GF-D8 (cell line): Measurements from ENCODE around the gene TPSAB1.
"Not testable (repeated sequence)": the region's sequence is repeated elsewhere in the genome, so short reads cannot be mapped to it uniquely, and the experiment has no call there.

Experiments
- DNase-seq: peaks from one replicate; lab custom pipeline; 2025; lab: John Stamatoyannopoulos, UW

Gene TPSAB1

DNA sequence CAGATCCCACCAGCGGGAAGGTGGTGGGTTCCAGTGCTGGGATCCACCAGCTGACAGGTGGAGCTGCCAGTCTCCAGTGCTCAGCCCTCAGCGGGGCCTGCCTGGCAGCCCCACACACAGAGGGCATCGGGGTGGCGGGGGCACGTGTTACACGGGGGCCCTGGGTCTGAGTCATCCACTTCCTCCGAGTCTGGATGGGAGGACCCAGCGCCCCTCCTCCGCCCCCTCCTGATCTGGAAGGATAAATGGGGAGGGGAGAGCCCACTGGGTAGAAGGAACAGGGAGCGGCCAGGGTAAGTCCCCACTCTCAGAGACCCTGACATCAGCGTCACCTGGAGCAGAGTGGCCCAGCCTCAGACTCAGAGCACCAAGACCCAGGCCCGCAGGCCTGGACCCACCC is at the start of gene TPSAB1:
Gene TPSAB1 (plus strand): TSS at position 270 of the 400 bp plus-strand sequence. CDS start 234 bp downstream, outside the sequence.
- not testable (repeated sequence) for DNase-seq

DNA sequence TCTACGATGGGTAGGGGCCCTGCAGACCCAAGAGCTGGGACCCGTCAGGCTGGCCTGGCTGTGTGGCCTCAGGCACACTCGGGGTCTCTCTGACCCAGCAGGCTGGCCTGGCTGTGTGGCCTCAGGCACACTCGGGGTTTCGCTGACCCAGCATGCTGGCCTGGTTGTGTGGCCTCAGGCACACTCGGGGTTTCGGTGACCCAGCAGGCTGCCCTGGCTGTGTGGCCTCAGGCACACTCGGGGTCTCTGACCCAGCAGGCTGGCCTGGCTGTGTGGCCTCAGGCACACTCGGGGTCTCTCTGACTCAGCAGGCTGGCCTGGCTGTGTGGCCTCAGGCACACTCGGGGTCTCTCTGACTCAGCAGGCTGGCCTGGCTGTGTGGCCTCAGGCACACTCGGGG is 49.7 kb upstream of the TPSAB1 start:
- not testable (repeated sequence) for DNase-seq

DNA sequence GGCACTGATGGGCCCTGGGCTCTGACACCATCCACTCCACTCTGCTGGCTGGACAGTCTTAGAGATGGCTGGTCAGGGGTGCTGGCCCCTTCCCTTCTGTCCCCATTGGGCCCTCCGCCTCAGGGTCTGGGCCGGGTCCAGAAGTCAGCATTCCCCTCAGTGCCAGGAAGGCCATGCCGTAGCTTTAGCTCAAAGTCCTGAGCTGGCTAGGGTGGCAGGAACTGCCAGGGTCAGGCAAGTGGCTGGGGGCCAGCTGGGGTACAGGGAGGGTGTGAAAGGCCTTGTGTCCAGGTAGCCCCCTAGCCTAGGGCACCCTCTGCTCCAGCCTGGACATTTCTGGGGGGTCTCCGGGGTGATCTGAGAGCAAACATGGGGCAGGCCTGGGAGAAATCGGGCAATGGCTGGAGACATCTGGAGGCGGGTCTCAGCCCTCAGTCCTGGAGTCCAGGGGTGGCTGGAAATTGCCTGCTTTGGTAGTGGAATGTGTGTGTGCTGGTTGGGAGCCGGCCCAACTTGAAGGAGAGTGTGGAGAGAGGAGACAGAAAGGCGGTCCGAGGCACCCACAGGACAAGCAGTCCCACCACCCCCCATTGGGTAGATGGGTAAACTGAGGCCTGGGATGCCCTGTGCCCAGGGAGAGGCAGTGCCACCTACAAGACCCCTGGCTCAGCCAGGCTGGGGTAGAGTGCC is 48.0 kb upstream of the TPSAB1 start:
- DNase-seq, result no peak

DNA sequence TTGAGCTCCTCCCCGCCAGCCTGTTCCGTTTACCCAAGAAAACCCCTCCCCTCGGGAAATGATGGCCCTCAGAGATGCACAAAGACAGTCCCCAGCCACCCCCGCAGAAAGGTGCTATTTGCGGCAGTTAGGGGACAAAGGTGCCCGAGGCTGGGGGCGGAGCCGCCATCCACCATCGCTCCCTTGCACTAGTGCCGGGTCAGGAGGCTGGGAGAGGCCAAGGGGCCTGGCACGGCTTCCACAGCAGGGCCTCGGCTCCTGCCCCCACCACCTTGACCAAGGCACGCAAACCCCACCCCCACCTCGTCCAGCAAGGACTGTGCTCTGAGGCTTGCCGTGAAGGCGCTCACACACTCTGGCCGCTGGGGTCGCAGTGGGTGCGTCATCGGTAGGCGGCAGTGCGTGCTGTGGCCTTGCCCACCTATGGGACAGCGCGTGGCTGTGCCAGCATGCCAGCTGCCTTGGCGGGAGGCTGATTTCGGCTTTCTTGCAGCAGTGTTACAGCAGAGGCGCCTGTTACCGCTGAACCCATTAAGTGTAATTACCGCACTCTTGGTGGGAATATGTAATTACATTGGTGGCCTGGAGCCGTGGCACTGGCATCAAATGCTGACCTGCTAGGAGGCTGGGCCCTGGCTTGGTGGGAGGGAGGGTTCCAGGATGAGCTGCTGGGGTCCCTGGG is 47.2 kb upstream of the TPSAB1 start:
- no peak for DNase-seq

DNA sequence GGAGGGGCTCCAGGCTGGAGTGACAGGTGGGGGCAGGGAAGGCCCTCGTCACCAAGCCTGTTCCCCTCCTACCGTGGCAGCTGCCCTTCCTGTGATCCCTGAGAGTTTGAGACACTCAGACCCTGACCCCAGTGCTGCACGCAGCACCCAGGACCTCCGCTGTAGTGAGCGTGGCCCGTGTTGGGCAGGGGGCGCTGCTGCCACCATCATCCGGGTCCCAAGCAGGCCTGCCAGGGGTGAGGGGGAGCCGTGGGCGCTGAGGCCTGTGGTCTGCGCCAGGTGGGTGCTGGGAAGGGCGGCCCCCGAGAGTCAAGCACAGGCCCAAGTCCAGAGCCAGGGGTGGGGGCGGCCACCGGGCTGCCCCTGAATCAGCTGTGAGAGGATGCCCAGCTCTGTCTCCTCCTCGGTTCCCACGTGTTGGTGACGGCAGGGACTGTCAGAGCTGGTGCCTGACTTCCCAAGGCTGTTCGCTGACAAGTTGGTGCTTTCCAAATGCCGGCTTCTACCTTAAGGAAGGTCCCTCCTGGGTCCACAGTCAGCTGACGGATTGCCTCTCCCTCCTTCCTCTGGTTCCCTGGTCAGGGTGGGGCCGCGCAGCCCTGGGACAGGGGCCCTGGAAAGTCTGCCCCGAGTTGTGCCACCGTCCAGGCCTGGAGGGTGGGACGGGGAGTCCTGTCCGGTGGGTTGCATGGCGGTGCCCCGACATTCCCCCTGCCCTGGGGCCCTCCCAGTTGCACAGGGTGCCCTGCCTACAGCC is 46.5 kb upstream of the TPSAB1 start:
- DNase-seq, result no peak

DNA sequence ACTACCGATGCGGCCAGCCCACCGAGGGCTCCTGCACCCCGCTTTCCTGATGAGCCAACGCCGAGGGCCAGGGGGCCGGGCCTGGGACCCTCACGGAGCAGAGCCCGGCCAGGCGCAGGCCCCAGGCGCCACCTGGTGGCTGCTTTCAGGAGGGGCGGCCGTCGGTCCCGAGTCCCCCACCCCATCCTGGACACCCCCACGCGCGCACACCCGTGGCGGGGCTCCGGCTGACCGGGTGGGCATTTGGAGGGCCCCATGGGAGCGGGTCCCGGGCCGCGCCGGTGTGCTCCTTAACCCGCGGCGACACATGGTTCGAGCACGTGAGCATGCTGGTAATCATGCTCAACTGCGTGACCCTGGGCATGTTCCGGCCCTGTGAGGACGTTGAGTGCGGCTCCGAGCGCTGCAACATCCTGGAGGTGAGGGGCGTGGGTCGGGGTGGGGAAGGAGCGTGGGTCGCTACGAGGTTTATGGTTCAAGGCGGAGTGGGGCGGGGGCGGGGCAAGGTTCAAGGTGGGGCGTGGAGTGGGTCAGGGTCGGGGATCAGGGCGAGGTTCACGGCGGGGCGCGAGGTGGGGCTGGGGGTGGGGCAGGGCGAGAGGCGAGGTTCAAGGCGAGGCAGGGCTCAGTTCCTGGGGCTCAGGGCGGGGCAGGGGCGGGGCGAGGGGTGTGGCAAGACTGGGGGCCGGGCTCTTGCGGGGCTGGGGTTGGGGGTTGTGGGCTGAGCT is 45.7 kb upstream of the TPSAB1 start:
- no peak for DNase-seq

DNA sequence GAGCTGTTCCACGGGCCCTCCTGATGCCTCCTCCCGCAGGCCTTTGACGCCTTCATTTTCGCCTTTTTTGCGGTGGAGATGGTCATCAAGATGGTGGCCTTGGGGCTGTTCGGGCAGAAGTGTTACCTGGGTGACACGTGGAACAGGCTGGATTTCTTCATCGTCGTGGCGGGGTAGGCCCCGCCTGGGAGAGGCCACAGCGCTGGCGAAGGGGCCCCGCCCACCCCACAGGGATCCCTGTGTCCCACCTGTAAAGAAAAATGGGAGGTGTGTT is 45.2 kb upstream of the TPSAB1 start:
- no peak for DNase-seq

DNA sequence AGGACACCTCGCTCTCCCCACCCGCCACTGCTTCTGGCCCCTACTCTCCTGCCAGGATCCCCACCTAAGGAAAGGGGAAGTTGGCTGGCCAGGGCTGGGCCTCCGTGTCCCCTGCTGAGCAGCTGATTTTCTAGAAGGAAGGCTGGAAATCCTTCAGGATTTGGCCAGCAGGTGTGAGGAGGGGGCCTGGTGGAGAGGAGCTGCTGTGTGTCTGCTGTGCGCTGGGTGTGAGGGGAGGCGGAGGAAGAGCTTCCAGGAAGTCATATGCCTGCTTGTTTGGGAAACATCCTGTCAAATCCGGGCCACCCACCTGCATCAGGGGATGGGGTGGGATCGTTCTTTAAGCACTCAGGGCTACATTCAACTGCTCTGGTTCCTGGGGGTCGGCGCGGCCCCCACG is 44.0 kb upstream of the TPSAB1 start:
- DNase-seq, result no peak

DNA sequence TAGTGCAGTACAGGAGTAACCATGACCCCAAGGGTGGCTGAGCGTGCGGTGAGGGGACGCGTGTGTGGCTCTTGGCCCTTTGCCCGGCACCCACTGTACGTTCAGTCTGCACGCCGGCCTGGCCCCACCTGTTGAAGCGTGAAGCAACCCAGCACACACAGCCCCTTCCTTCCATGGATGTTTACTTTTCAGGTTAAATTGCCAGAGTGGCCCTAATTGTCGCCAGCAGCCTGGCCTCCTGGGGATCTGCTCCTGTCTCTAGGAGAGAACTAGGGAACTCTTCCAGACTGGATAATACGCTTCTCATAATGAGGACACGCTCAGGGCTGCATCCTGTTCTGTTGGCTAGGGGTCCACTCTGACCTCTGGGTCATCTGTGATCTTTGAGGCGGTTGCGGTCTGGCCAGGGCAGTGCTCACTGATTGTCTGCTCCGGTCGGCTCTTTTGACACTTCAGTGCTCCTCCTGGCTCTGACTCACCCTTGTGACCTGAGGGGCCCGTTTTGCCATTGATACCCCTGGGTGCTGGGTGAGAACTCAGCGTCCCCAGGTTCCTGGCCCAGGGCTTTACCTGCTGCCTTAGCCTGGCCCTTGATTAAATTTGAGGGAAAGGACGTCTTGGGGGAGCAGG is 43.2 kb upstream of the TPSAB1 start:
- no peak for DNase-seq

DNA sequence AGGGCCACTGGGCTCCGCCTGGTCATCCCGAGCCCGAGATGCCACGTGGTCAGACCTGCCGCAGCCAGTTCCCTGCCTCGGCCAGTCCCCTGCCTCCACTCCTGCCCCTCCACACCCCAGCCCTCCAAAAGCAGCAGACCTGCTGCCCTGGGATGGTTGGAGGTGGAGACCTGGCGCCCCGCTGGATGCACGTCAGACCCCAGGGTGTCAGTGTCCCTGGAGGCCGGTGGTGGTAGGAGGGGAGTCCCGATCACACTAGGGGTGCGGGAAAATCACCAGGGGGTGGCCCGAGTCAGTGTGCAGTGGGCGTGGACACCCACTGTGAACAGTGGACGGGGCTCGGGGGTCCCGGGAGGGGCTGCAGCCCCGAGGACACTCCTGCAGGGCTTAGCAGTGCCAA is 42.3 kb upstream of the TPSAB1 start:
- no peak for DNase-seq

DNA sequence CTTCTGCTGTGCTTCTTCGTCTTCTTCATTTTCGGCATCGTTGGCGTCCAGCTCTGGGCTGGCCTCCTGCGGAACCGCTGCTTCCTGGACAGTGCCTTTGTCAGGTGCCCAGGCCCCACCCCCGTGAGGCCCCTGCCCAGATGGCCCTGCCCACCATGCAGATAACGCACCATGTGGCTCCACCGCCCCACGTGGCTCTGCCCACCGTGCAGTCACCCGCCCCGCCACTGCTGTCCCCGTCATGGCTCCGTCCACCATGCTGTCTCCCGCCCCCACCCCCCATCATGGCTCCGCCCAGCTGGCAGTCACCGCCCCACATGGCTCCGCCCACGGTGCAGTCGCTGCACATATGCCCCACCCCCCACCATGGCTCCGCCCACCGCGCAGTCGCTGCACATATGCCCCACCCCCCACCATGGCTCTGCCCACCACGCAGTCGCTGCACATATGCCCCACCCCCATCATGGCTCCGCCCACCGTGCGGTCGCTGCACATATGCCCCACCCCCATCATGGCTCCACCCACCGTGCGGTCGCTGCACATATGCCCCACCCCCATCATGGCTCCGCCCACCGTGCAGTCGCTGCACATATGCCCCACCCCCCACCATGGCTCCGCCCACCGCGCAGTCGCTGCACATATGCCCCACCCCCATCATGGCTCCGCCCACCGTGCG is 41.7 kb upstream of the TPSAB1 start:
- not testable (repeated sequence) for DNase-seq

DNA sequence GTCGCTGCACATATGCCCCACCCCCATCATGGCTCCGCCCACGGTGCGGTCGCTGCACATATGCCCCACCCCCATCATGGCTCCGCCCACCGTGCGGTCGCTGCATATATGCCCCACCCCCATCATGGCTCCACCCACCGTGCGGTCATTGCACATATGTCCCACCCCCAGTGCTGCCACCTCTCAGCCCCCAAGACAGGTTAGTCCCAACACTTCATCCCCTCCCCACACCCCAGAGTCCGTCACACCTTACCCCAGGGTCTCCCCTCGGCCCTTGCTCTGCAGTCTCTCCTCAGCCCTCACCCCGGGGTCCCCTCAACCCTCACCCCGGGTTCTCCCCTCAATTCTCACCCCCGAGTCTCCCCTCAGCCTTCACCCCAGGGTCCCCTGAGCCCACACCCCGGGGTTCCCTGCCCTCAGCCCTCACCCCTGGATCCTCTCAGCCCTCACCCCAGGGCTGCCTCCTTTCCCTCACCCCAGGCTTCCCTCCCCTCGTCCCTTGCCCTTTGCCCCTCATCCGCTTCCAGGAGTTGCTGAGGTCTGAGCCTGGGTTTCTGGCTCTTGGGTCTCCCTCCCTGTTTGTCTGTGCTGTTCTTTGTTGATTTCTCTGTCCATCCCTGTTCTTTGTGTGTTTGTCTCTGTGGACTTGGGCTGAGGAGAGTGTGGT is 41.0 kb upstream of the TPSAB1 start:
- DNase-seq, result no peak

DNA sequence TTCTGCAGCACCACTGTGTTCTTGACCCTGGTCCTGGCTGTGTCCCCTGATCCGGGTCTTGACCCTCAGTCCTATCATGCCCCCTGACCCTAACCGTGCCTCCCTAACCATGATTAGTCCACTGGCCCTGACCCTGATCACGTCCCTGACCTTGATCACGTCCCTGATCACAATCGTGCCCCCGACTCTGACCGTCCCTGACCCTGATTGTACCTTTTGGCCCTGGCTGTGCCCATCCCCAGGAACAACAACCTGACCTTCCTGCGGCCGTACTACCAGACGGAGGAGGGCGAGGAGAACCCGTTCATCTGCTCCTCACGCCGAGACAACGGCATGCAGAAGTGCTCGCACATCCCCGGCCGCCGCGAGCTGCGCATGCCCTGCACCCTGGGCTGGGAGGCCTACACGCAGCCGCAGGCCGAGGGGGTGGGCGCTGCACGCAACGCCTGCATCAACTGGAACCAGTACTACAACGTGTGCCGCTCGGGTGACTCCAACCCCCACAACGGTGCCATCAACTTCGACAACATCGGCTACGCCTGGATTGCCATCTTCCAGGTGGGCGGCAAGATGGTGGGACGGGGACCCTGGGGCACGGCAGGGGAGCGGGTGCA is 40.4 kb upstream of the TPSAB1 start:
- no peak for DNase-seq

DNA sequence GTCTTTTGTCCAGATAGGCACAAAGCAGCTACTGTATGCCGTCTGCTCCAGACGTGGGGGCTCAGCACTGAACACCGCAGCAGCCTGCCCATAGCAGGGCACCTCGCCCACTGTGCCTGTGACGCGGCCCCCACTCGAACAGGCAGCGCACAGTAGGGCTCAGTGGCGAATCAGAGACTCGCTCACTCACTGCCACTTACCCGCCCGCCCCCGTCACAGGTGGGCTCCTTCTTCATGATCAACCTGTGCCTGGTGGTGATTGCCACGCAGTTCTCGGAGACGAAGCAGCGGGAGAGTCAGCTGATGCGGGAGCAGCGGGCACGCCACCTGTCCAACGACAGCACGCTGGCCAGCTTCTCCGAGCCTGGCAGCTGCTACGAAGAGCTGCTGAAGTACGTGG is 39.1 kb upstream of the TPSAB1 start:
- no peak for DNase-seq

DNA sequence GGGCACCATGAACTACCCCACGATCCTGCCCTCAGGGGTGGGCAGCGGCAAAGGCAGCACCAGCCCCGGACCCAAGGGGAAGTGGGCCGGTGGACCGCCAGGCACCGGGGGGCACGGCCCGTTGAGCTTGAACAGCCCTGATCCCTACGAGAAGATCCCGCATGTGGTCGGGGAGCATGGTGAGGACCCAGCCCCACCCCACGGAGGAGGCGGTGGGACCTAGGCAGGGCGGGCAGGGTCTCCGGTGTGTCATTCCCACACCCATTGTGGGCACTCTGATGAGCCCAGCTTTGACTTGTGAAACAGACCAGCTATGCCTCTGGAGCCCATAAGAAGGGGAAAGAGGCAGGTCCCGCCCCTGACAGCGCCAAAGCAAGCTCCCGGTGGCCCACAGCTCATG is 38.2 kb upstream of the TPSAB1 start:
- no peak for DNase-seq

DNA sequence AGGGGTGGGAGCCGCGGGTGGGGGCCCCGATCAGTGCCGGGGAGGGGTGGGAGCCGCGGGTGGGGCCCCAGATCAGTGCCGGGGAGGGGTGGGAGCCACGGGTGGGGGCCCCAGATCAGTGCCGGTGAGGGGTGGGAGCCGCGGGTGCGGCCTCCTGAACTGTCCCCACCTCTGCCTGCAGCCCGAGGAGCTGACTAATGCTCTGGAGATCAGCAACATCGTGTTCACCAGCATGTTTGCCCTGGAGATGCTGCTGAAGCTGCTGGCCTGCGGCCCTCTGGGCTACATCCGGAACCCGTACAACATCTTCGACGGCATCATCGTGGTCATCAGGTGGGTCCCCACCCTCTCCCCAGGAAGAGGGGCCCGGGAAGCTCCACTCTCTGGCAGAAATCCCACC is 35.6 kb upstream of the TPSAB1 start:
- DNase-seq, result no peak

DNA sequence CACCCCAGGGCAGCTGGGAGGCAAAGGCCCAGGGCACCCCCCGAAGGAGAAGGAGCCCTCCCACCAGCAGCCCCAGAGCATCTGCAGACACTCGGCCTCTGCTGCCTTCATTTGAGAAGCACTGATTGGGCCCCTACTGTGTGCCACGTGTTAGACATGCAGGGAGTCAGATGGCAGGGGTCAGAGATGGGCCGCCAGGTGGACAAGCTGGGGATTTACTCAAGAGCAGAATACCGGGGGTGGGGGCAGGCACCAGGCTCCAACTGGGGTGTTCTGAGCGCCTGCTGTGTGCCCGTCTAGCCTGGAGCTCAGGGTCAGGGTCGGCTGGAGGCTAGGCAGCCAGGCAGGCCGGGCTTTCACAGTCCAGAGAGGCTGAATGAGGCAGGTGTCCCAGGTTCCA is 34.2 kb upstream of the TPSAB1 start:
- no peak for DNase-seq

DNA sequence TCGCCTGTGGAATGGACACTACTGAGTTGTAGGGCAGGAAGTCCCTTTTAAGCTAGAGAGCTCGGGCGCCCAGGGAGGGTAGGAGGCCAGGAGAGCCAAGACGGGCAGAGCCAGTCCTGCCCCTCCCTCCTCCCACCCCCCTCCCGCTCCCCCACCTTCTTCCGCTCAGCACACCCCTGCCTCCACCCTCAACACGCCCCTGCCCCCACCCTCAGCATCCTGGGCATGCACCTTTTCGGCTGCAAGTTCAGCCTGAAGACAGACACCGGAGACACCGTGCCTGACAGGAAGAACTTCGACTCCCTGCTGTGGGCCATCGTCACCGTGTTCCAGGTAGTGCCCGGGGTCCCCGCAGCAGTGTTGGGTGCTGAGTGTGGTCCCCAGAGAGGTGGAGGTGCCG is 33.7 kb upstream of the TPSAB1 start:
- DNase-seq, result no peak

DNA sequence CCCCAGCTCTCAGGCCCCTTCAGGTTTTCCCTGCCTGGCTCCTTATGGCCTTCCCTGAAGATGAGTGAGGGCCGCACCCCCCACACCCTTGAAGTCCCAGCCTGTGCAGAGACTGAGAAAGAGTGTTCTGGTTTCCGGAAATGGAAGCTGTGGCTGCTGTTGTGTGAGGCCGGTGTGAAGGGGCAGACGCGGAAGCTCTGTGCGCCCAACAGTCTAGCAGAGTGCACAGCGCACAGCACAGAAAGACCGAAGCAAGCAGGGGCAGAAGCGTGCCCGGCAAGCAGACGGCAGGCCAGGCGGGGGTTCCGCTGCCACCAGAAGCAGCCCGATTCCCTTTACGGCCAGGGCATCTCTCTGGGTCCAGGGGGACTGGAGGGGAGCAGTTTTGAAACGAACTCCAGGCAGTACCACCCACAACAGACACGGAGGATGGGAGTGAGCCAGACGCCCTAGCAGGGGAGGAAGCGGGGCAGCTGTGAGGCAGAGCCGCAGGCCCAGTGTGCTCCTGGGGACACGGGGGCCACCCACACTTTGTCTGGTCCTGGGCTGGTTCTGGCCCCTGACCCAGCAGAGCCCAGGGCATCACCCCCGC is 32.2 kb upstream of the TPSAB1 start:
- no peak for DNase-seq

DNA sequence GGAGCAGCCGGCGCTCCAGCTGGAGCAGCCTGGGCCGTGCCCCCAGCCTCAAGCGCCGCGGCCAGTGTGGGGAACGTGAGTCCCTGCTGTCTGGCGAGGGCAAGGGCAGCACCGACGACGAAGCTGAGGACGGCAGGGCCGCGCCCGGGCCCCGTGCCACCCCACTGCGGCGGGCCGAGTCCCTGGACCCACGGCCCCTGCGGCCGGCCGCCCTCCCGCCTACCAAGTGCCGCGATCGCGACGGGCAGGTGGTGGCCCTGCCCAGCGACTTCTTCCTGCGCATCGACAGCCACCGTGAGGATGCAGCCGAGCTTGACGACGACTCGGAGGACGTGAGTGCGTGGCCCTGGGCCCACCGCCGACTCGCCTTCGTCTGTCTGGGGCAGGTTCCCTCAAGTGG is 31.4 kb upstream of the TPSAB1 start:
- DNase-seq, result no peak
